Neural cell (in vitro differentiated cells): ENCODE measurements around the gene TMEM132A.

Experiments used
- EP300 ChIP-seq: fragments of 450-650 bp; conservative IDR thresholded peaks from 2 replicates; pipeline ENCODE4 v1.6.1; 2014; ENCODE audit warnings: antibody characterized with exemption, mild to moderate bottlenecking, moderate library complexity; ENCODE audit not compliant: poor library complexity, severe bottlenecking
- MXI1 ChIP-seq: fragments of 450-650 bp; conservative IDR thresholded peaks from 2 replicates; pipeline ENCODE4 v1.6.1; 2014; ENCODE audit warnings: antibody characterized with exemption, mild to moderate bottlenecking; ENCODE audit not compliant: poor library complexity, severe bottlenecking
- POLR2AphosphoS5 ChIP-seq: IDR thresholded peaks from 2 replicates; pipeline ENCODE4 v1.6.1; 2012
- RAD21 ChIP-seq: fragments of 450-650 bp; conservative IDR thresholded peaks from 2 replicates; pipeline ENCODE4 v1.6.1; 2014; ENCODE audit warnings: antibody characterized with exemption, mild to moderate bottlenecking, moderate library complexity
- TF ChIP-seq, protein P1 (sequence below): fragments of 450-650 bp; IDR thresholded peaks from 2 replicates; pipeline ENCODE4 v1.5.1; 2014; ENCODE audit warnings: antibody characterized with exemption, mild to moderate bottlenecking, moderate library complexity; ENCODE audit not compliant: poor library complexity, severe bottlenecking
- TF ChIP-seq, protein P2 (sequence below): IDR thresholded peaks from 2 replicates; pipeline ENCODE4 v1.6.1; 2012; ENCODE audit warnings: borderline replicate concordance

DNA sequence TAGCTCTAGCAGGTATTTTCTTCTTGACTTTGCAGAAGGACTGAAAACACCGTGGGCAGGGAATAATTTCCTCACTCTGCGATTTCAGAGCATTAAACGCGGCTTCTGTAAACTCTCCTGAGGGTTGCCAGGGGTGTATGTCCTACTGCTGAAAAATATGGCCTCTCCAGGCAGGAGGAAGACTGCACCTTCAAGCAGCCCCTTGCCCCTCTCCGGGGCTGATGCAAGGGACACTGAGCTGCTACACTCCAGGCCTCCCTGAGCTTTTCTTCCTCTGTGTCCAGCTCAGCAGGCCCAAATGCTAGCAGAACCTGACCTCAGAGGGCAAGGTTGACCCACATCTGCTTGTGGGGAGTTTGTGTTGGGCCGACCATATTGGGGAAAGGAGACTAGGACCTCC is 49.4 kb downstream of the TMEM132A start:
- TF ChIP-seq, protein P1, sequence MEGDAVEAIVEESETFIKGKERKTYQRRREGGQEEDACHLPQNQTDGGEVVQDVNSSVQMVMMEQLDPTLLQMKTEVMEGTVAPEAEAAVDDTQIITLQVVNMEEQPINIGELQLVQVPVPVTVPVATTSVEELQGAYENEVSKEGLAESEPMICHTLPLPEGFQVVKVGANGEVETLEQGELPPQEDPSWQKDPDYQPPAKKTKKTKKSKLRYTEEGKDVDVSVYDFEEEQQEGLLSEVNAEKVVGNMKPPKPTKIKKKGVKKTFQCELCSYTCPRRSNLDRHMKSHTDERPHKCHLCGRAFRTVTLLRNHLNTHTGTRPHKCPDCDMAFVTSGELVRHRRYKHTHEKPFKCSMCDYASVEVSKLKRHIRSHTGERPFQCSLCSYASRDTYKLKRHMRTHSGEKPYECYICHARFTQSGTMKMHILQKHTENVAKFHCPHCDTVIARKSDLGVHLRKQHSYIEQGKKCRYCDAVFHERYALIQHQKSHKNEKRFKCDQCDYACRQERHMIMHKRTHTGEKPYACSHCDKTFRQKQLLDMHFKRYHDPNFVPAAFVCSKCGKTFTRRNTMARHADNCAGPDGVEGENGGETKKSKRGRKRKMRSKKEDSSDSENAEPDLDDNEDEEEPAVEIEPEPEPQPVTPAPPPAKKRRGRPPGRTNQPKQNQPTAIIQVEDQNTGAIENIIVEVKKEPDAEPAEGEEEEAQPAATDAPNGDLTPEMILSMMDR, result no peak
- TF ChIP-seq, protein P2, sequence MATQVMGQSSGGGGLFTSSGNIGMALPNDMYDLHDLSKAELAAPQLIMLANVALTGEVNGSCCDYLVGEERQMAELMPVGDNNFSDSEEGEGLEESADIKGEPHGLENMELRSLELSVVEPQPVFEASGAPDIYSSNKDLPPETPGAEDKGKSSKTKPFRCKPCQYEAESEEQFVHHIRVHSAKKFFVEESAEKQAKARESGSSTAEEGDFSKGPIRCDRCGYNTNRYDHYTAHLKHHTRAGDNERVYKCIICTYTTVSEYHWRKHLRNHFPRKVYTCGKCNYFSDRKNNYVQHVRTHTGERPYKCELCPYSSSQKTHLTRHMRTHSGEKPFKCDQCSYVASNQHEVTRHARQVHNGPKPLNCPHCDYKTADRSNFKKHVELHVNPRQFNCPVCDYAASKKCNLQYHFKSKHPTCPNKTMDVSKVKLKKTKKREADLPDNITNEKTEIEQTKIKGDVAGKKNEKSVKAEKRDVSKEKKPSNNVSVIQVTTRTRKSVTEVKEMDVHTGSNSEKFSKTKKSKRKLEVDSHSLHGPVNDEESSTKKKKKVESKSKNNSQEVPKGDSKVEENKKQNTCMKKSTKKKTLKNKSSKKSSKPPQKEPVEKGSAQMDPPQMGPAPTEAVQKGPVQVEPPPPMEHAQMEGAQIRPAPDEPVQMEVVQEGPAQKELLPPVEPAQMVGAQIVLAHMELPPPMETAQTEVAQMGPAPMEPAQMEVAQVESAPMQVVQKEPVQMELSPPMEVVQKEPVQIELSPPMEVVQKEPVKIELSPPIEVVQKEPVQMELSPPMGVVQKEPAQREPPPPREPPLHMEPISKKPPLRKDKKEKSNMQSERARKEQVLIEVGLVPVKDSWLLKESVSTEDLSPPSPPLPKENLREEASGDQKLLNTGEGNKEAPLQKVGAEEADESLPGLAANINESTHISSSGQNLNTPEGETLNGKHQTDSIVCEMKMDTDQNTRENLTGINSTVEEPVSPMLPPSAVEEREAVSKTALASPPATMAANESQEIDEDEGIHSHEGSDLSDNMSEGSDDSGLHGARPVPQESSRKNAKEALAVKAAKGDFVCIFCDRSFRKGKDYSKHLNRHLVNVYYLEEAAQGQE, result no peak
- TF ChIP-seq MXI1, result no peak
- no peak for TF ChIP-seq EP300
- no peak for TF ChIP-seq RAD21
- TF ChIP-seq POLR2AphosphoS5, result no peak
